Endothelial cell of umbilical vein (primary cell): Measurements from ENCODE around the gene BMERB1. TPM values are rescaled to one million over a fixed set of nuclear protein-coding genes. Genes with fewer than 3 reads are reported as not detected.

Experiments
- BruUV-seq: library from RNA; stranded (reverse); fragments of 400-500 nt; replicated peaks from 2 replicates; lab custom pipeline; 2021; lab: Mats Ljungman, UMichigan
- CTCF ChIA-PET: fragments of 300-600, 350-600 bp; sonication (Branson Sonifier 250); formaldehyde crosslinking; loops from one replicate; lab custom pipeline; 2021; ENCODE audit warnings: antibody characterized with exemption, inconsistent platforms; lab: Charles Lee
- POLR2A ChIA-PET: fragments of 300-600, 350-600 bp; sonication (Branson Sonifier 250); formaldehyde crosslinking; loops from one replicate; lab custom pipeline; 2021; ENCODE audit warnings: antibody characterized with exemption, inconsistent platforms; lab: Charles Lee
- DNase-seq: peaks from one replicate; pipeline ENCODE4 v3.0.0-alpha.2; 2011; ENCODE audit warnings: low read depth, low spot score
- FAIRE-seq: peaks from 2 replicates; lab custom pipeline; 2011; peaks lifted over from hg19 to GRCh38; lab: Jason Lieb, UNC
- H2AFZ ChIP-seq: 2 replicates; pipeline ENCODE4 v1.6.0; 2012; ENCODE audit warnings: low read depth, low read length, control low read depth, inconsistent platforms
- H3K27ac ChIP-seq: 2 replicates; pipeline ENCODE4 v1.5.1; 2011; ENCODE audit warnings: low read depth, mild to moderate bottlenecking, control low read depth, low read length, moderate library complexity; ENCODE audit not compliant: insufficient read depth
- H3K27me3 ChIP-seq, 2 experiments: 2 replicates each; pipeline versions ENCODE4 v1.6.0 to v1.6.1; 2011; ENCODE audit warnings: low read length in 2 of 2, mixed read lengths in 1 of 2; ENCODE audit not compliant: control insufficient read depth in 2 of 2, insufficient read depth in 2 of 2
- H3K36me3 ChIP-seq, 2 experiments: 2 replicates in 1 of 2; 3 replicates in 1 of 2; pipeline ENCODE4 v1.5.1; 2011; ENCODE audit warnings: low read length in 2 of 2, mild to moderate bottlenecking in 1 of 2, moderate library complexity in 1 of 2; ENCODE audit not compliant: control insufficient read depth in 2 of 2, insufficient read depth in 2 of 2; ENCODE audit errors: extremely low read depth in 1 of 2
- H3K4me1 ChIP-seq: 3 replicates; pipeline ENCODE4 v1.5.1; 2011; ENCODE audit warnings: mild to moderate bottlenecking, low read length; ENCODE audit not compliant: control insufficient read depth, insufficient read depth; ENCODE audit errors: extremely low read depth
- H3K4me2 ChIP-seq: 2 replicates; pipeline ENCODE4 v1.6.1; 2011; ENCODE audit warnings: low read length, control low read depth, mixed read lengths; ENCODE audit not compliant: insufficient read depth
- H3K4me3 ChIP-seq, 3 experiments: fragments of 200-600 bp in 1 of 3; sonication (generic), shearing (Covaris generic) in 1 of 3; replicated peaks in 1 of 3; 2 replicates each; pipeline ENCODE4 v1.5.1; 2011 to 2016; ENCODE audit warnings: control low read depth in 3 of 3, low read length in 3 of 3, mild to moderate bottlenecking in 2 of 3, inconsistent platforms in 1 of 3, low read depth in 1 of 3, moderate library complexity in 1 of 3; ENCODE audit not compliant: insufficient read depth in 1 of 3
- H3K79me2 ChIP-seq: 2 replicates; pipeline ENCODE4 v1.6.0; 2012; ENCODE audit warnings: low read length, inconsistent platforms; ENCODE audit not compliant: control insufficient read depth, insufficient read depth
- H3K9ac ChIP-seq: replicated peaks from 2 replicates; pipeline ENCODE3; 2011; ENCODE audit warnings: low read length, control low read depth; ENCODE audit not compliant: insufficient read depth; ENCODE audit errors: extremely low read depth
- H3K9me1 ChIP-seq: replicated peaks from 3 replicates; pipeline ENCODE4 v1.6.0; 2011; ENCODE audit warnings: mild to moderate bottlenecking, low read length; ENCODE audit not compliant: control insufficient read depth, insufficient read depth; ENCODE audit errors: extremely low read depth
- H3K9me3 ChIP-seq: replicated peaks from 2 replicates; pipeline ENCODE4 v1.5.1; 2012; ENCODE audit warnings: low read length, inconsistent platforms; ENCODE audit not compliant: control insufficient read depth, insufficient read depth
- H4K20me1 ChIP-seq: replicated peaks from 2 replicates; pipeline ENCODE3; 2011; ENCODE audit warnings: mild to moderate bottlenecking, low read length; ENCODE audit not compliant: control insufficient read depth, insufficient read depth; ENCODE audit errors: extremely low read depth
- CTCF ChIP-seq, 2 donors: IDR thresholded peaks; 1 replicate in 1 of 2; 2 replicates in 1 of 2; pipeline ENCODE4 v1.5.1; 2011; ENCODE audit warnings: low read length in 2 of 2, mild to moderate bottlenecking in 2 of 2, moderate library complexity in 2 of 2, control low read depth in 1 of 2, inconsistent platforms in 1 of 2, low read depth in 1 of 2; ENCODE audit not compliant: insufficient read depth in 1 of 2; ENCODE audit errors: extremely low read depth in 1 of 2
- EZH2 ChIP-seq: IDR thresholded peaks from 2 replicates; pipeline ENCODE4 v1.6.1; 2012; ENCODE audit warnings: borderline replicate concordance, low read depth, mild to moderate bottlenecking, moderate library complexity, low read length, inconsistent platforms; ENCODE audit not compliant: severe bottlenecking
- FOS ChIP-seq: IDR thresholded peaks from 2 replicates; pipeline ENCODE4 v1.6.1; 2011; ENCODE audit warnings: mild to moderate bottlenecking, low read length, moderate library complexity, borderline replicate concordance; ENCODE audit not compliant: insufficient read depth
- GATA2 ChIP-seq: IDR thresholded peaks from 2 replicates; pipeline ENCODE4 v1.7.0; 2011; ENCODE audit warnings: low read depth, mild to moderate bottlenecking, moderate library complexity, mixed read lengths, low read length; ENCODE audit not compliant: insufficient read length, insufficient read depth
- JUN ChIP-seq: IDR thresholded peaks from 2 replicates; pipeline ENCODE4 v1.6.1; 2011; ENCODE audit warnings: borderline replicate concordance, low read depth; ENCODE audit not compliant: insufficient read length, insufficient read depth
- MAX ChIP-seq: IDR thresholded peaks from 2 replicates; pipeline ENCODE4 v1.6.1; 2011; ENCODE audit not compliant: insufficient read depth, insufficient read length
- MYC ChIP-seq: IDR thresholded peaks from one replicate; pipeline ENCODE4 v1.6.1; 2011; ENCODE audit warnings: mild to moderate bottlenecking, low read depth, low read length
- POLR2A ChIP-seq: IDR thresholded peaks from 2 replicates; pipeline ENCODE4 v1.6.1; 2012; ENCODE audit warnings: low read depth, mild to moderate bottlenecking, control low read depth, low read length
- POLR2AphosphoS5 ChIP-seq: IDR thresholded peaks from 2 replicates; pipeline ENCODE4 v1.6.1; 2012; ENCODE audit warnings: low read depth, mild to moderate bottlenecking, control low read depth, low read length, moderate library complexity; ENCODE audit not compliant: insufficient read depth
- dilution Hi-C: fragments of 300-500 bp; cut with MboI; formaldehyde crosslinking; loops from one replicate; pipeline ENCODE4 v1.15.0; 2019; ENCODE audit warnings: low sequenced_read_pairs; ENCODE audit not compliant: extremely low pct_ligation_motif_present
- intact Hi-C: fragments of 100-400 bp; cut with micrococcal nuclease; formaldehyde crosslinking; loops from one replicate; pipeline ENCODE4 v1.10.0; 2022
- polyA plus RNA-seq, 4 experiments: library from polyadenylated mRNA; depleted of rRNA in 3 of 4; stranded (reverse) in 3 of 4; unstranded in 1 of 4; fragments of >200 nt; gene quantifications; 2 replicates each; pipeline versions ENCODE4 v1.2.1 to v1.2.3, GENCODE V29; 2011 to 2012; ENCODE audit warnings: missing spikeins in 1 of 4
- total RNA-seq: library from RNA; stranded (reverse); gene quantifications from 2 replicates; pipeline ENCODE4 v1.2.3, GENCODE V29; 2021

The BMERB1 gene
- total and polyA plus RNA-seq, 2 donors (not counting 3 experiments of a cell fraction or from before 2014, with no cell fraction given) = 14.1 to 17.4 TPM

- no peak for DNase-seq
- POLR2A ChIA-PET = no interaction called here
- Histone ChIP-seq H3K79me2 (no peaks in the 10 kb centered on the region), H3K9me3 (no peaks in the 10 kb centered on the region), H3K9me1 (no peaks in the 10 kb centered on the region), H3K4me2 (no peak overlapping the region), H3K27ac (no peak overlapping the region), H3K4me1 (peaks cover 15% of the 10 kb centered on the region), H3K4me3 (no peak overlapping the region), H3K9ac (no peak overlapping the region), H2AFZ (no peak overlapping the region), H4K20me1 (no peaks in the 10 kb centered on the region), H3K27me3 (no peaks in the 10 kb centered on the region), H3K36me3 (no peaks in the 10 kb centered on the region)
- TF ChIP-seq POLR2A = no peak
- no peak for TF ChIP-seq FOS
- no peak for TF ChIP-seq MAX
- no peak for TF ChIP-seq MYC
- no peak for TF ChIP-seq GATA2
- TF ChIP-seq POLR2AphosphoS5 = no peak
- TF ChIP-seq CTCF (IDR thresholded peaks at IDR 0.05; ENCODE audit: extremely low read depth in 1 of 2, insufficient read depth in 1 of 2, low read depth in 1 of 2, low read length in 2 of 2) = no peak
- TF ChIP-seq JUN = no peak
- no peak for TF ChIP-seq EZH2
- no TSS peak for BruUV-seq
- no peak for FAIRE-seq
- intact Hi-C loops = no loop called here
- dilution Hi-C loops = no loop called here
- CTCF ChIA-PET = interaction anchor here (1.0 kb wide), 1 partner anchor 8 kb away, joined by 5 read pairs; no protein-coding TSS in a partner anchor
Observed at GRCh38 chr16:15494236-15494635, 59.8 kb downstream of the BMERB1 start.
